CD4-positive, alpha-beta T cell treated with Interleukin-15 for 4 hours (primary cell): Measurements from ENCODE around the gene PRPF18.
A peak's percentile ranks its signal among the peaks of the same experiment; 100 is the strongest.

Experiments used
- DNase-seq: peaks from one replicate; pipeline ENCODE4 v3.0.0-alpha.2; 2020; ENCODE audit warnings: low spot score

Gene PRPF18

GRCh38 chr10:13637894-13638293, 51.1 kb downstream of the PRPF18 start:
- no peak for DNase-seq

GRCh38 chr10:13642293-13642692, 55.5 kb downstream of the PRPF18 start:
- no peak for DNase-seq

GRCh38 chr10:13643016-13643415, 56.3 kb downstream of the PRPF18 start:
- DNase-seq, result no peak

DNA sequence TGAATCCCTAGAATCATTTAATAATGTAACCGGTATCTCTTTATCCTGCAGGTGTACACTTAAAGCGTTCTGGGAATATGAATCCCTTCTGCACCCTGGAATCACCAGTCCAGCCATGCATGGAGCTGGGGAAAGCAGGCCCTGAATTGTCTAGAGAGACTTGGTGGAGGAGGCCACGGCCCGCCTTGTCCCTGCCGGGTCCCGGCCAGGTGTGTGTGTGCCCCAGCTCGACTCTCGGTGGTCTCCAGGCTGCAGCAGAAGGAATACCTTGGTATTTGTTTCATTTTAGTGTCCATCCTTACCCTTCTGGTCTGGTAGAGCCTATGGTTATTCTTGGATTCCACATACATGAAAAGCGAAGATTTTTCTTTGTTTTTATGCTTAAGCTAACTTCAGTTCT, 58.1 kb downstream of the PRPF18 start:
- DNase-seq, result no peak

- no peak for DNase-seq
Measured at GRCh38 chr10:13648425-13648824, 61.7 kb downstream of the PRPF18 start.

DNA sequence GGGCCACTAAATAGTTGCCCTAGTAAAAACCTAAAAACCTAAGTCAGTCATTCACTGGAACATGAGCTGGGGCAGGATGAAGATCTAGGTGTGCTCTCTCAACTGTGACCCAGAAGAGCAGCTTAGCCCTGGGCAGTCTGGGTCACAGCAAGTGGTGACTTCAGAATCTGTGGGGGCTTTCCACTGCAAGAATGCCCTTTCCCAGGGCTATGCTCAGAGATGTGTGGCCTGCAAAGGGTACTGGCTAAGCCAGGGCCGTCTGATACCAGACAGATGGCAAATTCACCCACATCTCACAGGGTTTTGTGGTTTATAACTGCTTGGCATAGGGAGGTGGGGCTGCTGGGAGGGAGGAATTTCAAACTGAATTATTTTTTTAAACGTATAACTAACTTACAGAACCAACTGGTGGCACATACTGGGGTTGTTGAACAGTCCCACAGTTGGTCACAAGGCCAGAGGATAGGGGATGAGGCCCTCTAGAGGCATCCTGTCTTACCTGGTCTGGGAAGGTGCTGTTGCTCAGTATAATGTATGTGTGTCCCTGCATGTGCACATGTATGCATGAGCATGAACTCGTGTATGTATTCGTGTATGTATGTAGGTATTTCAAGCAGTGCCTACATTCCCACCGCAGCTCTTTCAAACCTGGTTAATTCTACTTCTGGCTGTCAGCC, 63.2 kb downstream of the PRPF18 start:
- no peak for DNase-seq

GRCh38 chr10:13650961-13651360, 64.2 kb downstream of the PRPF18 start:
- no peak for DNase-seq

DNA sequence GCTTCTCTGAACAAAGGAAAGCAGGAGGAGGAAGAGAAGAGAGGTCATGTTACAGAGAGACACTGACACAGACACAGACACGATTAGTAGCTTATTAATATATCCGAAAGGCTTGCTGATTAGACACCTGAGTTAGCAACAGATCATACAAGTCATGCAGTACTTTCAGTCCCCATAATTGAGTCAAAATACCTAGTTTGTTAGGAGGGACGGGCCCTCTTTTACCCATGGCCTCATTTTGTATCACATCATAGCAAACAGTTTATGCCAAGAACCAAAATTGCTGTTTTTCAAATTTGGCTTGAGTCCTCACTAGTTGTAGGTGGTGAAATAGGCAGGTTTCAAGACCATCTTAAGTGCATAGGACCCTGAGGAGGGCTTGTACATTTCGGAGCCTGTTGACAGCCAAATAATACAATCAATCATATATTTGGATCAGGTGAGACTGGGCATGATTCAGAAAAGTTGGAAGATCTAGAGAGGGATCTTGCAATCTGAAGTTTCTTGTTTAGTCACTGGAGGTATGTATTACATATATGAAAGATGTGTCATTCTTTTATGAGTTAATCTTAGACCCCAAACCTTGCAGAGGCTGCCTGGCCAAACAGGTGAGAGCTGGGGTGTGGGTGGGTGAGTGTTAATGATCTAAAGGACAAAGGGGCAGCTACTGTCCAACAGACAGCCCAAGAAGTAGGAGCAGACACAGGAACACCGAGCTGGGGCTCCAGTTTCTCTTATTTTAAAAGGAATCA, 65.4 kb downstream of the PRPF18 start:
- DNase-seq, result no peak

GRCh38 chr10:13652860-13653259, 66.1 kb downstream of the PRPF18 start:
- DNase-seq, result no peak

GRCh38 chr10:13654118-13654830, 67.5 kb downstream of the PRPF18 start:
- no peak for DNase-seq

DNA sequence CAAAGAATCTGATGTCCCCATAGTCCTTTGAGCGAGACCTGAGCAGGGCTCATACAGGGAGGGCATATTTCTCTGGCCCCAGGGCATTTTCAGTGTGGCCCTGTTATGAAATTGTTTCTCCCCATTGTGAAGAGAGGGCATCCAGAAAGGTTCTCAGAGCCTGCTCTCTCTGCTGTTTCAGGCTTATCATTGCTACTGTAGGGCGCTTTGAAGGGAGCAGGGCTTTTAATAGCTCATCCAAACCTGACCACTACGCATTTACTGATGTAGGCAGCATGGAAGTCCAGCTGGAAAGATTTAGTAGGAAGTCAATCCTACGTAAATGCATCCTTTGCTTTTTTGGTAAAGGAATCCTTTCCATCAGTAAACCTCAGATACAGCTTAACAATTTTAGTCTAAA, 68.1 kb downstream of the PRPF18 start:
- DNase-seq, result no peak

DNA sequence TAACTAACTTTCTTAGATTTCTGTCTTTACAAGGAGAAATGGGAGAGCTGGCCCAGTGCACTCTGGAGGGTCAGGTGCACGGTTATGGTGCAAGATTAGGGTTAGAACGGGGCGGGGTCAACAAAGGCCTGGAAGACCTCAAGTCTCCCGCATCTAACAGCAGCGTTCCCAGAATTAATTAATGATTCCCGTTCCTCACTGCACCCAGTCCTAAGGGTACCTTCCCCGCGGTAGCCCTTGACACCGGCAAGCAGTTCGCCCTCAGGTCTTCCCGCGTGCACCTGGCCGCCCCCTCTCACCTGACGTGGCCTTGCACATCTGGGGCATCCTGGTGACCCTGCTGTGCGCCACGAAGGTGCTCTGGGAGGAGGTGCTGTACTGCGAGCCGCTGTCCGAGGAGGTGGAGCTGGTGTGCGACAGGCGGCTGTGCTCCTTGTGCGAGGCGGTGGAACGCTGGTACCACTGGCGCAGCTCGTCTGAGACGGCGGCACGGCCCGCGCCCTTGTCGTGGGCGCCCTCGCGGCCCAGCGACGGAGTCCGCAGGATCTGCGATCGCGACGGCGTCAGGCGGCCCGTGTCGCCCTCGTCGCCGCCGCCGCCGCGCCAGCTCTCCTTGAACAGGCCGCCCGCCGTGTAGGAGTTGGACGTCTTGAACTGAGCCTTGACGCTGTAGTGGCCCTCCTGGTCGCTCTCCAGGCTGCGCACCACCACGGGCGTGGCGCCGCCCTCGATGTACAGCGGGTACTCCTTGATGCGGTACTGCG, 69.8 kb downstream of the PRPF18 start:
- DNase-seq, result no peak

DNA sequence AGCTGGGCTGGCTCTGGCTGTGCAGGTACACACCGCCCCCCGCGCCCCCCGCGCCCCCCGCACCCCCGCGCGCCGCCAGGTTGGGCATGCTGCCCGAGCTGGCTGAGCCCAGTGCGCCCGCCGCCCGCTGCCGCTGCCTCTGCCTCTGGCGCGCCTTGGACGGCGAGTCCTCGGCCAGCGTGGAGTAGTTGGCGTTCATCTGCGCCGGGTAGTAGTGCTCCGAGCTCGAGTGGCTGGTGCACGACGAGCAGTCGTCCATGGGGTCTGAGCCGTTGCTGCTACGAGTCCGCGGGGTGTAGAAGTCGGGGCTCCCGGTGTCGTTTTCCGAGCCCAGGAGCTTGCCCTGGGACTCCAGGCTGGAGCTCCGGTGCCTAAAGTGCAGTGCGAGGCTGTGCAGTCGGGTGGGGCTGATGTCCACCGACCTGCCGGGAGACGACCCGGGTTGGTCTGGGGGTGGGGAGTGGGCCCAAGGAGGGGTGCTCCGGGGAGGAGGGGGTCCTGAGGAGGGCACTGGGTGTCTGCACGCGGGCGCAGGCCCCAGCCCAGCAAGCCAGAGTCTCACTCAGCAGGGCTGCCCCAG, 70.4 kb downstream of the PRPF18 start:
- no peak for DNase-seq

DNA sequence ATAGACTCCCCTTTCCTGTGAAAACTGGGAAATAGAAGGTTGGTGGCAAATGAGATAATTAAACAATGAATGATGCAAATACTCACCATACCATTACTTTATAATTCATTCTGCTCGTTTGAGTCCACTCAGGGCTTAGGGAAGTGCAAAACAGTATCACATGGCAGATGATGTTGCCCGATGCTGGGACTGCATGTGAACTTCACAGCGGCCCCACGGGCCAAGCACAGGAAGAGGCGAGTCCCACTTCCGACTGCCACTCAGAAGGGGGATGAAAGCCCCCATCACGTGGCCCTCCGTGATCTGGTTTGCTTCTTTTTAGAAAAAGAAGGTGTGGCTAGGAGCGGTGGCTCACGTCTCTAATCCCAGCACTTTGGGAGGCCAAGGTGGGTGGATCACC, 71.5 kb downstream of the PRPF18 start:
- DNase-seq, result no peak

GRCh38 chr10:13658871-13659685, 72.3 kb downstream of the PRPF18 start:
- DNase-seq, result no peak

DNA sequence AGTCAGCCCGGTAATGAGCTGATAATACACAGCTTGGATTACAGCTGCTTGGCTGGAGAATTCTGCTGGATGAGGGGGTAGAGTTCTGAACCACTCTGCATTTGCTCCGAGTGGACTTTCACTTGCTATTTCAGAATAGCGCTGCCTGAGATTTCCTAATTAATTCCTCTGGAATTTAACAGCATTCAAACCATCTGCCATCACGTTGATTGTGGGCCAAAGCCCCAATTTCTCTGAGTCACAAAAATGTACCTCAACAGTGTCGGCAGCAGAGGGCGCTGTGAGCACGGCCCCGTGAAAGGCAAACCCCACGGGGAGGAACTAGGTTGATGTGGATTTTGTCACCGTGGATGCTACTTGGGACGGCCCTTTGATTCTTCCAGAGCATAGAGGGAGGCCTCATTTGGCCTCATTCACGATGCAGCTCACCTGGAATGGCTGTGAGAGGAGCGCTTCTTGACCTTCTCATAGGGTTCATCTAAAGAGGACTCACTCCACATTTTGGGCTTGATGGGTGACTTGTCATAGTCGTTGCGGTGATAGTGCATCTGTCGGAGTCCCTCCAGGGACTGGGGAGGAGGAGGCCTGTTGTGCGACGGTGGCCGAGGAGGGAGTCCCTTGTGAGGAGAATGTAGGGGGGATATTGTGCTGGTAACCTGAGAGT, 73.3 kb downstream of the PRPF18 start:
- peak; percentile 63 for DNase-seq

DNA sequence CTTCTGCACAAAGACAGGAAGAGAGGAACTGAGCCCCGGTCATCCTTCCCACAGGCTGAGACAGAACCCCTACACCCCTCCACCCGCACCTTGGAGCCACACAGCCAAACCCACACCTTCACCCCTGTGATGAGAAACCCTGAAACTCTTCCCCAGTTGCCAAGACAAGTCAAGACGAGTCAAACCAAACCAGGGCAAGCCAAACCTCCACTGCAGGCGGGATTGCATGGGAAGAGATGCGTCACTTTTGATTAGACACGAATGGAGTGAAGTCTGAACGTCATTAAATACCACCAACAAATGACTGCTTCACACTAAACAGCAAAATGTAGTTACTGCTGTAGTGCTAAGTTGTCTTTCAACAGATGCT, 73.8 kb downstream of the PRPF18 start:
- DNase-seq, result no peak

- DNase-seq, result no peak
Measured at GRCh38 chr10:13661256-13661655, 74.5 kb downstream of the PRPF18 start.

GRCh38 chr10:13665516-13666262, 78.9 kb downstream of the PRPF18 start:
- no peak for DNase-seq

GRCh38 chr10:13668126-13668525, 81.4 kb downstream of the PRPF18 start:
- no peak for DNase-seq
